ENCODE data around the gene ABAT.
A peak's percentile ranks its signal among the peaks of the same experiment; 100 is the strongest.

The ABAT gene

DNA sequence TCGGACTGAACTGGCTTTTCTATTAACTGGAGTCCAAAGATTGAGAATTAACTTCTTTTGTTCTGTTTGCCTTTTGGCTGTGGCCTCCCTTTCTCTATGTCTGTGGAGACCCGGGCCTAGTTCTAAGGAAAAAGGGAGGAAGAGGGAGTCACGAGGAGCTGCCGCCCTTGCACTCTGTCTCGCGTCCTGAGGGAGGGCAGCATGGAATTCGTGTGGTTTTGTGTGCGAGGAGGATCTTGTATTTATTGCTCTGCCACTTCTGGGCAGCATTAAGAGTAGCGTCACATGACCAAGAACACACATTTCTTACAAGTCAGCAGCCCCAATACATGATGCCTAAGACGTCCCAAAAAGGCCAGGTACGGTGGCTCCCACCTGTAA lies 29.3 kb upstream of the ABAT start:
- no peak for TF ChIP-seq CTCF (IDR thresholded peaks at IDR 0.05)

DNA sequence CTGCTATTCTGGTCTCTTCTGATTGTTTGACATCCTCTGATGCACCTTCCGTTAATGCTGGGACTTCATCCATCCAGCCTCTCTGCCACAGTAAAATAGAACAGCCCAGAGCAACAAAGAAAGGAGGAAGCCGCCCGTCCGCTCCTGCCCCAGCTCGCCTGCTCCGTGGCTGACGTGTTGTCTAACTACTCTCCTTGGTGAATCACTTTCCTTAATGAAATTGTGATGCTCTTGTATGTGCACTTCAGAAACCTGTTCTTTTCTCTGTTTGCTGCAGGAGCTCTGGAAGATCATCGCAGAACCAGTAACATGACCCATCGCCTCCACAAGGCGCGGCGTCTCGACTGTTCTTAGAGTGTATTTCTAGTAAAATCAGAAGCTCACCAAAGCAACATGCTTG lies 28.6 kb upstream of the ABAT start:
- TF ChIP-seq CTCF (IDR thresholded peaks at IDR 0.05) = no peak

- TF ChIP-seq CTCF (IDR thresholded peaks at IDR 0.05) = no peak
These were observed 27.9 kb upstream of the ABAT start for GRCh38 chr16:8646326-8647053.

GRCh38 chr16:8647721-8648318 lies 26.6 kb upstream of the ABAT start:
- TF ChIP-seq CTCF (IDR thresholded peaks at IDR 0.05) = no peak

DNA sequence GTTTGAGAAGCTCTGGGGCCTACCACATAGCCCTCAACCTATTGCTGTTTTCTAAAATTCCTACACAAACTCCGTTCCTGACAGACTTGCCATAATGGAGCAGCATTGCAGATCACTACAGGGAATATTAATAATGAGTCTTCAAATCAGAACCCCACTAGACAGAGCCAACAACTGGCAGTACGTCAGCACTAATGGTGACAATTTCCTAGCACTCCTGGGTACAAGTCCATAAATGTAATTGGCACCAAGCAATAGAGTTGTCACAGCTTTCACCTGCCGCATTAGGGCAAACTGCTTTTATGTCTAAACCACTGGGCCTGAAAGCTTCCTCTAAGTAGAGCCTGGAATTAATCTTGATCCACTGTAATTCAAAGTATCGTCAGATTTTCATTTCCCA lies 25.5 kb upstream of the ABAT start:
- TF ChIP-seq CTCF (IDR thresholded peaks at IDR 0.05) = no peak

DNA sequence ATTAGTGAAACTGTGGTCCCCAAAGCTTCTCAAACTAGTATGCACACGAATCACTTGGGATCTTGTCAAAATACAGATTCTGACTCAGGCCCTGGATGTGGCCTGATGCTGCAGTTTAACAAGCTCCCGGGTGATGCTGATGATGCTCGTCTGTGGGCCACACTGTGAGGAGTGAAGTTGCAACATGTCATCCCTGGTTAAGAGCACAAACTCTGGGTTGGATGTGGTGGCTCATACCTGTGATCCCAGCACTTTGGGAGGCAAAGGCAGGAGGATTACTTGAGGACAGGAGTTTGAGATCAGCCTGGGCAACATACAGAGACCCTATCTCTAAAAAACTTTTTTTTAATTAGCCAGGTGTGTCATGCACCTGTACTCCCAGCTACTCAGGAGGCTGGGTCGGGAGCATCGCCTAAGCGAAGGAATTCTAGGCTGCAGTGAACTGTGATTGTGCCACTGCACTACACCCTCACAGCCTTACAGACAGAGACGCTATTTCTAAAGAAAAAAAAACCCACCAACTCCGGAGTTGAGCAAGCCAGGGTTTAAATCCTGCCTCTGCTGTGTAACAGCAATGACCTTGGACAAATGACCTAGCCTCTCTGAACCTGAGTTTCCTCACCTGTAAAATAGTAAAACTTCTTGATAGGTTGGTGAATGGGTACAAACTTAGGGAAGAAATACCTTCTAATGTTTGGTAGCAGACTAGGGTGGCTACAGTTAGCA lies 24.4 kb upstream of the ABAT start:
- TF ChIP-seq CTCF (IDR thresholded peaks at IDR 0.05) = no peak

GRCh38 chr16:8651958-8652357 lies 22.5 kb upstream of the ABAT start:
- TF ChIP-seq CTCF (IDR thresholded peaks at IDR 0.05) = peak; percentile 21; the same call in 1 of the 2 replicates
